Naive B cell (primary cell): ENCODE measurements around the gene NEUROD6. TPM values are rescaled to one million over a fixed set of nuclear protein-coding genes. Genes with fewer than 3 reads are reported as not detected.

ENCODE experiments used
- ATAC-seq, 2 donors: fragments of 150-1000 bp; cut with Tn5 transposase; 2 replicates each; pipeline ENCODE4 v1.10.0; 2021; ENCODE audit warnings: low read depth in 2 of 2, mild to moderate bottlenecking in 2 of 2, moderate library complexity in 2 of 2
- DNase-seq: peaks from one replicate; pipeline ENCODE4 v3.0.0; 2022
- H3K27ac Mint-ChIP-seq, 6 donors: one replicate each; pipeline ENCODE4 v1.8.0; 2020 to 2022; ENCODE audit warnings: mild to moderate bottlenecking in 6 of 6, mixed read lengths in 6 of 6, moderate library complexity in 5 of 6, inconsistent platforms in 2 of 6
- H3K27me3 Mint-ChIP-seq, 3 donors: one replicate each; pipeline ENCODE4 v1.8.0; 2021 to 2022; ENCODE audit warnings: mixed read lengths in 3 of 3, mild to moderate bottlenecking in 1 of 3
- H3K36me3 Mint-ChIP-seq, 2 donors: one replicate each; pipeline ENCODE4 v1.8.0; 2020 to 2022; ENCODE audit warnings: mixed read lengths in 2 of 2, inconsistent platforms in 1 of 2, mild to moderate bottlenecking in 1 of 2
- H3K4me1 Mint-ChIP-seq, 3 donors: one replicate each; pipeline ENCODE4 v1.8.0; 2020 to 2022; ENCODE audit warnings: mixed read lengths in 3 of 3, inconsistent platforms in 1 of 3, mild to moderate bottlenecking in 1 of 3, moderate library complexity in 1 of 3
- H3K4me3 Mint-ChIP-seq, 8 donors: one replicate each; pipeline ENCODE4 v1.8.0; 2020 to 2022; ENCODE audit warnings: mild to moderate bottlenecking in 8 of 8, mixed read lengths in 8 of 8, moderate library complexity in 8 of 8, inconsistent platforms in 2 of 8
- H3K9me3 Mint-ChIP-seq, 7 donors: one replicate each; pipeline ENCODE4 v1.8.0; 2020 to 2022; ENCODE audit warnings: mixed read lengths in 7 of 7, mild to moderate bottlenecking in 5 of 7, inconsistent platforms in 2 of 7, moderate library complexity in 1 of 7
- polyA plus RNA-seq, 6 donors: library from polyadenylated mRNA; unstranded; fragments of 300-500 nt; fragmentation: Illumina TruSeq; gene quantifications; one replicate each; pipeline ENCODE4 v1.2.3, GENCODE V29; 2021; ENCODE audit warnings: low read depth in 6 of 6

Gene NEUROD6
- not detected for polyA plus RNA-seq

DNA sequence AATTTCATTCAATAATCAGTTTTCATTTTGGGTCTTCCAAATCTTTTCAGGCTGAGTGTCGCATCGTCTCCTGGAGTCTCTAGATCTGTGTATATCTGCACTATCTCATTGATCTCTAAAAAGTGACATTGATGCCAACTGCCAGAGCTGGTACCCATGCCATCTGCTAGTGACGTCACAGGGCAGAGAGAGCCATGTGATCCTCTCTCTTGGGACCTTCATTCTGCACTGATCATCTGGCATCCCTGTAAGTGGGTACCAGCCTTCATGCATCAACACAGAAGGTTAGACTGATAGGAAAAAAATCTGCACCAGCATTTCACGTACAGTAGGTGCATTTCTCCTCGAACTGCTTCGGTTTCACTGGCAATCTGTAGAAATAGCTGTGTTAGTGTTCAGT, at the start of gene NEUROD6:
NEUROD6 (minus strand) TSS at position 124 of the 400 bp plus-strand sequence. CDS start 1,458 bp downstream, outside the sequence.
- H3K36me3 Mint-ChIP-seq: no peaks in the 10 kb centered on the region
- ATAC-seq (no peak), DNase-seq (no peak)
- H3K27me3 Mint-ChIP-seq: peaks cover 19 to 23% (median 19%) of the 10 kb centered on the region in 3 donors
- H3K4me1 Mint-ChIP-seq: no peaks in the 10 kb centered on the region
- no peak within 1 kb of the TSS for H3K4me3 Mint-ChIP-seq
- peaks cover 0 to 7% (median 0%) of the 10 kb centered on the region in 7 donors for H3K9me3 Mint-ChIP-seq
- no peak within 1 kb of the TSS for H3K27ac Mint-ChIP-seq

- Mint-ChIP-seq H3K9me3 (peaks cover 0 to 21% (median 2%) of the 10 kb centered on the region in 7 donors), H3K4me1 (no peaks in the 10 kb centered on the region), H3K27ac (no peak overlapping the region), H3K36me3 (no peaks in the 10 kb centered on the region), H3K4me3 (no peak overlapping the region), H3K27me3 (no peaks in the 10 kb centered on the region)
- ATAC-seq (no peak), DNase-seq (no peak)
Observed at GRCh38 chr7:31384466-31384865, 43.9 kb upstream of the NEUROD6 start.

GRCh38 chr7:31382722-31383121, 42.2 kb upstream of the NEUROD6 start:
- Mint-ChIP-seq H3K36me3 (no peaks in the 10 kb centered on the region), H3K4me1 (no peaks in the 10 kb centered on the region), H3K4me3 (no peak overlapping the region), H3K9me3 (peaks cover 0 to 21% (median 0%) of the 10 kb centered on the region in 7 donors), H3K27me3 (no peaks in the 10 kb centered on the region), H3K27ac (no peak overlapping the region)
- ATAC-seq: no peak
- no peak for DNase-seq

DNA sequence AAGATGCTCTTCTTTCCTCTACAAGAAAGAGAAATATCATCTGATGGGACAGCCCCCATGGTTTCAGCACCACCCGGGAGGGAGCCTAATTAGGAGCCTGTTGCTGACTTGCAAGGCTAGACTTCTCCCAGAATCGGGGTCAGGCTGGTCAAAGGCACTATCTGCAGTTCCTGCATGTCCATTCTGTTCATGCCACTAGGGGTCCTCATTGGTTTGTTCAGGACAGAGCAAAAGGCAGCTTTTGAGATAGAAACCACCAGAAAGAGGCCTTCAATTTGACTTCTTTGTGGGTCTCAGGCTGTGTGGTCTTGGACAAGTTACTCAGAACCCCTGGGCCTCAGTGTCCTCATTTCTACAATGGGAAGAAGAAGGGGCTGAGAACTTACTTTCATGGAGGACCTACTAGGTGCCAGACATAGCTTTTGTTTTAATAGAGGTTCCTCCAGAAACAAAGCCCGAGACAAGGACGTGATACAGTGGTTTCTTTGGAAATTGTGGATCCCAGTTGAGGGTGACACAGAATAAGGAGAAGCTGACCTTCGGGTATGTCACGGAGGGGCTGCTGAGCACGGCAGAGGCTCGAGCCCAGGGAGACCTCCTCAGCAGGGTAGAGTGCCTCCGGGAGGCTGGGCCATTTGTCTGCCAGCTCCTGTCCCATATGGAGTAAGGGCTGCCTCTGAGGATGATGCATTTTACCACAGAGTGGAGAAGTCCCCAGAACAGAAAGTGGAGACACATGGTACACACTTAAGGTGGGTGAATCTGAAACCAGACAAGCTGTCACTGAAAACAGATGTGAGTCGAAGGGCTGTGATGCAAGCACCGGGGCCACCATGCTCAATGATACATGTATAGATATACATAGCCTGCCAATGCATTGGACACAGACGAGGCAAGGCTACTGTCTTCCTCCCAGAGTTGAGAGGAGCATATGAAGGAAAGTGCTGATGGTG, 33.1 kb upstream of the NEUROD6 start:
- no peak overlapping the region for H3K4me3 Mint-ChIP-seq
- ATAC-seq (no peak), DNase-seq (no peak)
- H3K27me3 Mint-ChIP-seq: peaks cover 0 to 6% (median 6%) of the 10 kb centered on the region in 3 donors
- H3K4me1 Mint-ChIP-seq: no peaks in the 10 kb centered on the region
- no peaks in the 10 kb centered on the region for H3K9me3 Mint-ChIP-seq
- no peak overlapping the region for H3K27ac Mint-ChIP-seq
- H3K36me3 Mint-ChIP-seq: no peaks in the 10 kb centered on the region

DNA sequence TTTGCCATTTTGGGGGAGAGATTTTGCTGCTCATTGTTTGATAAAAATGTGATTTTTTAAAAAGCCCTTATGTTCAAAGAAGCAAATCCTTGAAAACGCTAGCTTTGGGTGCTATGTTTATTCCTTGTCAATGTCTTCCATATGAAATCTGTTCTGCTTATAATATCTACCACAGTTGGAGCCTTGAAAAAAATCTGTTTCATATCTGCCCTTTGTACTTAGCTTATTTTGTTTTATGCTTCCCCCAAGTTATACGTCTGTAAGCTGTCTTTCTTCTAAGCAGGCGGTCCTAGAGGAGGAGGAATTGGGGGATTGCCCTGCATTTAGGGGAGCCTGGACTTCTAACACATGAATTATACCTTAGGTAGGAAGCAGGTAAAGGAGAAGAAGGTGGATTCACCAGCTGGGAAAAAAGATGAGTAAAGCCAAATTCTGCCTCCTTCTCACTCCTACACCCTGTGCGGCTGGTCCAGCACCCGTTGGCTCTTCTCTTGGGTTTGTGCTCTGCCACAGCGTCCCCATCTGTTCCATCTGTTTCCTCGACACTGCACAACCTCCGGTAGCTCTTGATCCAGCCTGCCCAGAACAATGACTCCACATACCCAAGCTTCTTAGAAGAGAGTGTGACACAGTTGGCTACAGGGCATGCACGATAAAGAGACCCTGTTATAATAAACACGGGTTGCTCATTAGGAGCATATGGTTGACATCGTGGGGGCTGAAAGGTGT, 31.9 kb upstream of the NEUROD6 start:
- no peaks in the 10 kb centered on the region for H3K9me3 Mint-ChIP-seq
- ATAC-seq (no peak), DNase-seq (no peak)
- no peaks in the 10 kb centered on the region for H3K4me1 Mint-ChIP-seq
- no peaks in the 10 kb centered on the region for H3K36me3 Mint-ChIP-seq
- no peak overlapping the region for H3K27ac Mint-ChIP-seq
- H3K27me3 Mint-ChIP-seq: peaks cover 0 to 6% (median 6%) of the 10 kb centered on the region in 3 donors
- no peak overlapping the region for H3K4me3 Mint-ChIP-seq

GRCh38 chr7:31371621-31372020, 31.1 kb upstream of the NEUROD6 start:
- Mint-ChIP-seq H3K4me3 (no peak overlapping the region), H3K27me3 (peaks cover 0 to 6% (median 6%) of the 10 kb centered on the region in 3 donors), H3K4me1 (no peaks in the 10 kb centered on the region), H3K9me3 (no peaks in the 10 kb centered on the region), H3K27ac (no peak overlapping the region), H3K36me3 (no peaks in the 10 kb centered on the region)
- ATAC-seq (no peak), DNase-seq (no peak)

DNA sequence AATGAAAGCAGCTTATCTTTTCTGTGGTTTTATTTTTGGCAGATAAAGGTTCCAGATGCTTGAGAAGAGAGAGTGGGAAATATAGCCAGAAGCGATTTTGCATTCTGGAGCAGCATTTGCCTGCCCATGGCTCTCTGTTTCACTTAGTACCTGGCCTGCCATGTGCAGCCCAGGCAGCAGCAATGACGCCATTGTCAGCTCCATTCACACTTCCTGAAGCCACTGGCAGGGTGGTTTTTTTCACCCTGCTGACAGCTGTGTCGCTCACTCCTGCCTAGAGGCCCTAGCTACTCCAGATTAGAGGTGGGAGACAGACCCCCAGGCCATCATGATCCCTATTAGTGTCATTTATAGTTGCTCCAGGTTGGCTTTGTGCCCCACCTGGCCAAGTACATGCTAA, 30.1 kb upstream of the NEUROD6 start:
- peaks cover 0 to 6% (median 6%) of the 10 kb centered on the region in 3 donors for H3K27me3 Mint-ChIP-seq
- DNase-seq (no peak), ATAC-seq (no peak)
- no peaks in the 10 kb centered on the region for H3K36me3 Mint-ChIP-seq
- no peaks in the 10 kb centered on the region for H3K9me3 Mint-ChIP-seq
- H3K4me3 Mint-ChIP-seq: no peak overlapping the region
- no peak overlapping the region for H3K27ac Mint-ChIP-seq
- no peaks in the 10 kb centered on the region for H3K4me1 Mint-ChIP-seq

DNA sequence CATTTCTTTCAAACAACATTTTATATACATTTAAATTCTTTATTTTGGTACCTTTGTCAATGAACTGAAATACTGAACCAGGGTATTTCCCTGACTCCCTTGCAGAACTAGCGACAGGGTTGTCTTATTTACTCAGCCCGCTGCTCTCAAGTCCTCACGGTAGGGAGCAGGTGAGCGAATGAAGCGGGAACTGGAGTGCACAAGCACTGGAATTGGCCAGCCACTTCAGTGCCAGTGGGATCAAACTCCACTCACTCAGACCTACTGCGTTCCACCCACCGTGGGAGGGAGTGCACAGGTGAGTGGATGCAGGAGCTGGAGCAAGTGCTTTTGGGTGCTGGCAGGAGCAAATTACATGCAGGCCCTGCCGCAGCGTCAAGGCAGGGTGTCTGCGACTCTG, 28.1 kb upstream of the NEUROD6 start:
- ATAC-seq: no peak
- no peak overlapping the region for H3K27ac Mint-ChIP-seq
- no peaks in the 10 kb centered on the region for H3K4me1 Mint-ChIP-seq
- H3K9me3 Mint-ChIP-seq: no peaks in the 10 kb centered on the region
- peaks cover 0 to 6% (median 0%) of the 10 kb centered on the region in 3 donors for H3K27me3 Mint-ChIP-seq
- no peak for DNase-seq
- no peaks in the 10 kb centered on the region for H3K36me3 Mint-ChIP-seq
- no peak overlapping the region for H3K4me3 Mint-ChIP-seq

DNA sequence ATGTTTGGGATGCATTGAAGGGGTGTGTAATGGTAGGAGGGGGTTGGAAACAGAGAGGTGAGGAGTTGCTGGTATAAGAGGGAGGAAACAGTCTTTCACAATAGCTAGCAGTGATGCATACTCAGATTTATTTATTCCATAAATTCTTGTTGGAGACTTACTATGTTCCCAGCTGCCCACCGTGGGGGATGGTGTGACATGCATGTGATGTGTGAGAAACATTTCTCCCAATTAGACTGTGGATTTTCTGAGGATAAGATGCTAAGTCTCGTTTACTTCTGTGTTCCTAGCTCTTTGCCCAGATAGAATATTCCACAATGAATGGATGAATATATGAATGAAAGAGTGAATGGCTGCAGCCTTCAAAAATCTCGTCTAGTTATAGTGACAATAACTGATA, 23.0 kb upstream of the NEUROD6 start:
- Mint-ChIP-seq H3K4me1 (no peaks in the 10 kb centered on the region), H3K4me3 (no peak overlapping the region), H3K27ac (no peak overlapping the region), H3K27me3 (no peaks in the 10 kb centered on the region), H3K9me3 (peaks cover 0 to 2% (median 0%) of the 10 kb centered on the region in 7 donors), H3K36me3 (no peaks in the 10 kb centered on the region)
- no peak for ATAC-seq
- DNase-seq: no peak

GRCh38 chr7:31363051-31363450, 22.5 kb upstream of the NEUROD6 start:
- Mint-ChIP-seq H3K4me1 (no peaks in the 10 kb centered on the region), H3K4me3 (no peak overlapping the region), H3K27ac (no peak overlapping the region), H3K36me3 (no peaks in the 10 kb centered on the region), H3K27me3 (no peaks in the 10 kb centered on the region), H3K9me3 (peaks cover 0 to 2% (median 0%) of the 10 kb centered on the region in 7 donors)
- no peak for DNase-seq
- no peak for ATAC-seq

GRCh38 chr7:31362401-31362800, 21.9 kb upstream of the NEUROD6 start:
- no peak for DNase-seq
- H3K4me1 Mint-ChIP-seq: no peaks in the 10 kb centered on the region
- no peak overlapping the region for H3K4me3 Mint-ChIP-seq
- H3K9me3 Mint-ChIP-seq: peaks cover 0 to 2% (median 0%) of the 10 kb centered on the region in 7 donors
- ATAC-seq: no peak
- no peaks in the 10 kb centered on the region for H3K27me3 Mint-ChIP-seq
- H3K27ac Mint-ChIP-seq: no peak overlapping the region
- H3K36me3 Mint-ChIP-seq: no peaks in the 10 kb centered on the region

DNA sequence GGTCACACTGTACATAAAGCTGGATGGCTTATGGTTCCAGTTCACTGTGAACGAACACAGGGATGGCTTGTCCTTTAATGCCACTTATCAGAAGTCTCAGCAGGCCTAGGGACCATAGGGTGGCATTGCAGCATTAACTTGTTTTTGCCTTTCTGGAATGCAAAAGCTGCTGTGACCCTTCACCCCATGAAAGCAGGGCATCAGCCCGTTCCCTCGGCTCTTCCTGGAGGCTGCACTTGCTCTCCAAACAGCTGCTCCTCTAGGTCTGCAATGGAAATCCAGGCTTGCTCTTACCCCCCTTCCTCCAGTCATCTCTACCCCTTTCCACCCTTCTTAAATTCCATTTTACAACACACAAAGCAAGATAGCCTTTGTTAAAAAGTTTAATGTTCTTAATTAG, 17.9 kb upstream of the NEUROD6 start:
- ATAC-seq: no peak
- Mint-ChIP-seq H3K4me1 (no peaks in the 10 kb centered on the region), H3K36me3 (no peaks in the 10 kb centered on the region), H3K9me3 (peaks cover 0 to 6% (median 2%) of the 10 kb centered on the region in 7 donors), H3K27ac (no peak overlapping the region), H3K4me3 (no peak overlapping the region), H3K27me3 (peaks cover 0 to 3% (median 0%) of the 10 kb centered on the region in 3 donors)
- no peak for DNase-seq

GRCh38 chr7:31345421-31345820, 4.9 kb upstream of the NEUROD6 start:
- H3K9me3 Mint-ChIP-seq: peaks cover 0 to 3% (median 0%) of the 10 kb centered on the region in 7 donors
- H3K4me3 Mint-ChIP-seq: no peak overlapping the region

More at GRCh38 chr7:31345421-31345820, 4.9 kb upstream of the NEUROD6 start:
- H3K27ac Mint-ChIP-seq: no peak overlapping the region
- no peak for DNase-seq
- peaks cover 0 to 3% (median 0%) of the 10 kb centered on the region in 3 donors for H3K27me3 Mint-ChIP-seq
- no peaks in the 10 kb centered on the region for H3K36me3 Mint-ChIP-seq
- H3K4me1 Mint-ChIP-seq: no peaks in the 10 kb centered on the region
- no peak for ATAC-seq
